ENCODE measurements around the gene FRRS1L.
A peak's percentile ranks its signal among the peaks of the same experiment; 100 is the strongest.

The FRRS1L gene

DNA sequence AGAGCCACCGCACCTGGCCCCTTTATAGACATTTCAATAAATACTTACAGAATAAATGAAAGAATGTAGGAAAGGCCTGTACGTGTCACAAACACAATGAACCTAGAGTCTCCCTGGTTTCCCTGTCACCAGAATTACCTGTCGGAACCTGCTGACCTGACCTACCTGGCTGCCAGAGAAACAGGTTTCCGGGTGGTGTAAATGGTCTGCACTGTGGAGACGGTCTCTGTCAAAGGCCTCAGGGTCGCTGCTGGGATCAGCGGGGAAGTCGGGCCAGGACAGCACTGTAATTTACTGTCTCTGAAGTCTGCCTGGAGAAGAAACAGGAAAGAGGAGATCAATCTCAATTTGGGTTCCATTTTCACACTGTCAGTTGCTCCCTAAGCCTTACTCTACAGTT lies 9.3 kb upstream of the FRRS1L start:
- DNase-seq: no peak

DNA sequence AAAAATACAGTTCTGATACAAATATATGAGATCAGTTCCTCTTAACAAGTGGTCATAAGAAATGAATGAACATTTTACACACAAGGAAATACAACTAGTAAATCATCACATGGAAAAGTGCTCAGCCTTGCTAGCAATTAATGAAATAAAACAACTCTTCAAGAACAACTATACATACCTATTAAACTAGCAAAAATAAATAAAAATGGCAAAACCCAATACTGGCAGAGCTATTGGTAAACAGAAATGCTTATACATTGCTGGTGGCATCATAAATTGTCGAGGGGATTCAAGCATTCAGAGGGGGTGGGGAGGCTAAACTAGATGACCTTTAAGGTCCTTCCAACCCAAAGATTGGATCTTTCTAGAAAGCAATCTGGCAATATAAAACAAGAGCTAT lies 5.9 kb upstream of the FRRS1L start:
- DNase-seq: no peak

DNA sequence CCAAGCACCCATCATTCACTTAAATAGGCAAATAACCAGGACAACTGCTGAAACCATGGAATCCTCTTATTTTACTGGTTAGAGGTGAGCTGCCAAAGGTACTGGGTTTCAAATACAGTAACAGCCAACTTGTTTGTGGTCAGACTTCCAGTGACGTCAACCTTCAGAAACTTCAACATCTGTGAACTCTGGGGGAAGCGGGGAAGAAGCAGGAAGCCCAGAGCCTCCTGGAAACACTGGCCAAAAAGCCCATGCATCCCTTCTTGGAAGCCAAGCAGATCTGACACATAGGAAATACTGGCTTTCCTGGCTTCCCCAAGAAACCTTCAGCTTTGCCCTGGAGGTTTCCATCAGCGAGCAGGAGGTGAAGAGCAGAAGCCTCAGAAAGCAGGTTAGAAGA lies 4.9 kb upstream of the FRRS1L start:
- DNase-seq: peak; percentile 85

DNA sequence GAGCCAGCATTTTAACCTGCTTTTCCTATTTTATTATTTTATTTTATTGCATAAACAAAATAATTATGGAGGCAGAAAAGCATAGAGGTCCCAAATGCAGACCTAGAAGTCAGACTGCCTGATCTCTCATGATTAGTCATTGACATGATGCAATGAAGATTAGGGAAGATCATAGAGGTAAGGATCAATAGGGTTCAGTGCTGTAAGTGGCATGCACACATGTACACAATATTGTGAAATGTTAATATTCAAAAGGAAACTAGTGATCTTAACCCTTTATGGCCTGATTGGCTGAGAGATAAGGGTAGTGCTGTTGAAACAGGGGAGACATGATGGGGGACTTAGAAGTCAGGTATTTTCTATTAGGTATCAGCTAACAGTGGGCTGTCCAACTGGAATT lies 1.1 kb upstream of the FRRS1L start:
- no peak for DNase-seq

DNA sequence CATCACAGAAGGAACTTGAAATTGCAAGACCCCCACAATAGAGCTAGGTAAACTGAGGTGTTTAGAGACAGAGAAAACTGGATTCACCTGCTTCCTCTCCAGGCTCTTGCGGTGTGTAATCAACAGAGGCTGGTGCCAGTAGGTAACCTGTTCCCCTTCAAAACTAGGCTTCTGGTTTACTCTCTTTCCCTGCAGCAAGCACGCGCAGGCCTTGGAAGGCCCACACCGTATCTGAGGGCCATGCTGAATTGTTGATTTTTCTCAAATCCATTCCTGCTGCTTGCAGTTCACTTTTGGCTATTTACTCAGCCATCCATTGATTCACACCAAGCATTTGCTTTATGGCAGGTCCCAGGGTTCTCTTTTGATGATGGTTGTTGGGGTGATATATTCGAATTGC lies 667 bp upstream of the FRRS1L start:
- no peak for DNase-seq

DNA sequence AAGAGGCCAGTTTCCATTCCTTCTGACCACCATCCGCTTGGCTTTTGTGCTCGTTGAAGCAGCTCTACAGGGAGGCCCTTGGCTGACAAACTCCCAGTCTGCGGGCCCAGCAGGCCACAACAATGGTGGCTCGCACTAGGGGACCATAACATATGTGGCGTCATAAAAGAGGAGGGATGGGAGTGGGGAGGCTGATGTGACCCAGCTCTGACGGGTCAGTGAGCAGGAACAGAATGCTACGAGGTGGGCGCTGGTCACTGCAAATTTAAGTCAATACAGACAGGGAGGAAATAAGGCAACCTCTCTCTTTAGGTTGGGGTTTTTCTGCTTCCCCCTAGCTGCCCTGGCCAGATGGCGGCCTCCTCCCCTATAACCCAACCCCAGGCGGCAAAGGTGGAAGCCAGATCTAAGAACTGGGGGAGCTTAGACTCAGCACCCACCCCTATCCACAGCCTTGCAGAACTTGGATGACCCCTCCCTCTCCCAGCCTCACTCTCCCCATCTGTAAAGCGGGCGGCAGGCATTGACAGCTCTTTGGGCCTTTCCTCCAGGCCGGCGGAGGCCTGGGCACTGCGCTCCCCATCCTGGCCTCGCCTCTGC lies 778 bp downstream of the FRRS1L start:
- DNase-seq: no peak

DNA sequence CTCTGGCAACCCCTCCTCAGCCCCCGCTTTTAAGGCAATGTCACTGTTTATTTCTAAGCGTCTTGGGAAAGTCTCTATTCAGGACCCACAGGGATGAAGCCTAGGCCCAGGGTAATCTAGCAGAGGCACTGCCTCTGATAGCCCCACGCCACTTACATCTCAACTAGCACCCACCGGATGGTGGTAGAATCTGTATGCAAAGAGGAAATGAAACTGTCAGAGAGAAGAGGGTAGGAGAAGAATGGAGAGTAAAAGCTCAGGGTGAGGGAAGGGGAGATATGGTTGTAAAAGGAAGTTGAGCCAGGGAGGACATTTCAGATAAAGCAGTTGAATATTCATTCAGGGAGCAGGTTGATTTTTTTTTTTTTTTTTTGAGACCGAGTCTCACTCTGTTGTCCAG lies 3.0 kb downstream of the FRRS1L start:
- no peak for DNase-seq

DNA sequence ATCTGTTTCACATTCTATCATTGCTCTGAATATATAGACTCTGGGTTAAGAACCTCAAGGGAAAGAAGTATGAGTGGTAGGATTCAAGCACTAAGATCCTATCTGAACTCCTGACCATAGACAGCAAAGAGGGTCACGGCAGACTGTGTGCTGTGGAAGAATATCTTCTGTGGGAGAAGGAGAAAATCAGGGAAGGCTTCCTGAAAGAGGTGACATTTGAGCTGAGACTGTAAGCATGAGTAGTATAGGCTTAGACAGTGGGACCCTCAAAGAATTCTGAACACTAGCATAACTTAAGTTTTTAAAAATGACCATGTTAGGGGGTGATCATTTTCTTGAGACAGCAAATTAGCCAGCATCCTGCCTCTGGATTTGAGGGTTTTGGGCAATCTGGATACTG lies 3.9 kb downstream of the FRRS1L start:
- no peak for DNase-seq

DNA sequence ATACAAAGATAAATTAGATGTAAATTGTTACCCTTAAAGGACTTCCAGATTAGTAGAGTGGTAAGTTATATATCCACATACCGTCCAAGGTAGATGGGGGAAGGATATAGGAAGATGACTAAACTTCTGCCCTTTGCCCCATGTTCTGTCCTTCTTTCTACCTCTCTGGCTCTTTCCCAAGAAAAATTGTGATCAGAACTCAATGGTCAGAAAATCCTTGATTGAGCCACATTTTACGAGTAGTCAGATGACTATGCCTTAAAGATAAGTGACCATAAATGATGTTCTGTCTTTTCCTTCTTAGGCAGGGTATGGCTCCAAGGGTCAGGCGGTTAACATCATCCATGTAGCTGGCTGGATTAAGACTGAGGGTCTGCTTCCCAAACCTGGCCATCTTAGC lies 4.4 kb downstream of the FRRS1L start:
- no peak for DNase-seq

DNA sequence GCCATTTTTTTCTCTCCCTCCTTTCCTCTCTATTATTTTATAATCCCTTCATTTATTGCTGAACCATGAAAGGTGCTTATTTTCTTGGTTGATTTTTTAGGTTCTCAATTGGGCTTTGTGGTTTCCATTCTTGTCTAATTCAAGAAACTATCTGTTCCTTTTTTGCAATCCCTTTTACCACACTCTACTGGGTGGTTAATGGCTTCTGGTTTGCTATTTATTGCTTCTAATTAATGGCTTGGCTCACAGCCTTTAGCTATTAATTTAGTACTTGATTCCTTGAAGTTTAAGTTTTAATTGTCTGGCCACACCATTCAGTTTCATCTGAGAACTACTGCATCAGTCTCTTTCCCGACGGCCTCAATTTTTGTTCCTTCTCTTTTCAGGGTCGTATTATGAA lies 5.6 kb downstream of the FRRS1L start:
- no peak for DNase-seq

DNA sequence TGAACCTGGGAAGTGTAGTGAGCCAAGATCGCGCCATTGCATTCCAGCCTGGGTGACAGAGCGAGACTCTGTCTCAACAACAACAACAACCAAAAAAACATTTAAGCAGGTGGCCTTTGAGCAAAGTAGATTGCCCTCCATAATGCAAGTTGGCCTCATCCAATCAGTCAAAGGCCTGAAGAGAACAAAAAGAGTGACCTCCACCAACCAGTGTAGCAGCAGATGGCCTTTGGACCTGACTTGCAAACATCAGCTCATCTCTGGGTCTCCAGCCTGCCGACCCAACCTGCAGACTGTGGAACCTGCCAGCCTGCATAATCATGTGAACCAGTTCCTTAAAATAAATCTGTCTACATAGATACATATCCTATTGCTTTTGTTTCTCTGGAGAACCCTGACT lies 7.5 kb downstream of the FRRS1L start:
- DNase-seq: no peak

DNA sequence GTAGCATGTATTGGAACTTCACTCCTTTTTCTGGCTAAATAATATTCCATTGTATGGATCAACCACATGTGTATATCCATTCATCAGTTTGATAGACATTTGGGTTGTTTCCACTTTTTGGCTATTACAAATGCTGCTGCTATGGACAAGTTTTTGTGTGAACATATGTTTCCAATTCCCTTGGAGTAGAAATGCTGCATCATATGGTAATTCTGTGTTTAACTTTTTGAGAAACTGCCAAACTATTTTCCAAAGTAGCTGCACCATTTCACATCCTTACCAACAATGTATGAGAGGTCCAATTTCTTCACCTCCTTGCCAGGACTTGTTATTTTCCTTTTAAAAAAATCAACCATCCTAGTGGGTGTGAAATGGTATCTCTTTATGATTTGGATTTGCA lies 8.4 kb downstream of the FRRS1L start:
- DNase-seq: peak; percentile 11

DNA sequence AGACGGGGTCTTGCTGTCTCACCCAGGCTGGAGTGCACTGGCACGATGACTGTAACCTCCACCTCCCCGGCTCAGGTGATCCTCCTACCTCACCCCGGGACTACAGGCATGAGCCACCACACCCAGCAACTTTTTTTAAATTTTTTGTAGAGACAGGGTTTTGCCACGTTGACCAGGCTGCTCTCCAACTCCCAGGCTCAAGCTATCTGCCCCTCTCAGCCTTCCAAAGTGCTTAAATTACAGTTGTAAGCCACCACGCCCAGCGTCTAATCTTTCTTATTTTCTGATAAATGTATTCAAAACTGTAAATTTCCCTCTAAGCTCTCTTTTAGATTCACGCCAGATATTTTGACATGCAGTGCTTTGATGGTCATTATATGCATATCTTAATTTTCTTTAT lies 10.3 kb downstream of the FRRS1L start:
- no peak for DNase-seq

DNA sequence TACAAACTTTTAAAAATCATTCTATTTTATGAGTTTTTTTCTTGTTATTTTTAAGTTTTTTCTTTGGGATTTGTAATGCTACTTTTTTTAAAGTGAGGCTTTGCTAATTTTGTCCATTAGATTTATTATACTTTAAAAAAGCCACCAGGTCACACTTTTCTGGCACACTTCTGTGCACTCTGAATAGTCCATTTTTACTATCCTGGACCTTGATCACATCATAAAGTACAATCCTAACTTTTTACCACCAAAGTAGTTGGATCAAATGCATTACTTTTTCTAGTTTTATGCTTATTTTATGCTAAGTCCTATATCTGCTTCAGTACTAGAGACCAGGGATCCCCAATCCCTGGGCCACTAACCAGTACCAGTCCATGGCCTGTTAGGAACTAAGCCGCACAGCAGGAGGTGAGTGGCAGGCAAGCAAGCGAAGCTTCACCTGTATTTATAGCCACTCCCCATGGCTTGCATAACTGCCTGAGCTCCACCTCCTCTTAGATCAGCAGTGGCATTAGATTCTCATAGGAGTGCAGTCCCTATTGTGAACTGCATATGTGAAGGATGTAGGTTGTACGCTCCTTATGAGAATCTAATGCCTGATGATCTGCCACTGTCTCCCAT lies 16.0 kb downstream of the FRRS1L start:
- DNase-seq: no peak

DNA sequence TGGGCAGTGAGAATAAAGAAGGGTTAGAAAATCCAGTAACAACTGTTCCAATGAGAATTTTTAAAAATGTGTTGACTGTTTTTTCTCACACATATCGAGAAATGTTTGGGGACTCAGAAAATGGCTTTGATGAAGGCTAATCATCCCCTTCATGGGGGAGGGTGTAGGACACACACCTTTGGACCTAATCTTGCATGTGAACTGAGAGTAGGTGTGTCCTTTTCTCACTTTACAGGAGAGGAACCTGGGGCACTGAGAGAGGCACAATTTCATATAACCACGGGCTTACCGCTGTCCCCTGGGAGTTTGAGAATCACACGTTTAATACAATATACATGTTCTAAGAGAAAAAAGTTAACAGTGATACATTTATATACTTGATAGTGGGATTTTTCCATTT lies 17.3 kb downstream of the FRRS1L start:
- no peak for DNase-seq

DNA sequence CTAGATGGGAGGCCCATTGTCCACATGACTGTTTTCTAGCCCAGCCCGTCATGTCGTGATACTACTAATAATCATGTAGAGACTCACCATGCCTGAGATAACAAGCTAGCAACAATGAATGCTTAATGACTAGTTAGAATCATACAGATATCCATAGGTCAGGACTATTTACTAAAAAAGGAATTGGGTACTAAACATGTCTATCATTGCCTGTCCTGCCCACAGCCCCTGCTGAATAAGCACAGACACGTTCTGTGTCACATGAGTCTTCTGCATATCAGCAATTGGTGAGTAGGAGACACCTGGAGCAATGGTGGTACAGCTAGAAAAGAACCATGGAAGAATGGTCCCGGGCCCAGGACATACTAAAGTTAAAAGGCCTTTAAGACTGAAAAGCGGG lies 18.0 kb downstream of the FRRS1L start:
- DNase-seq: no peak

DNA sequence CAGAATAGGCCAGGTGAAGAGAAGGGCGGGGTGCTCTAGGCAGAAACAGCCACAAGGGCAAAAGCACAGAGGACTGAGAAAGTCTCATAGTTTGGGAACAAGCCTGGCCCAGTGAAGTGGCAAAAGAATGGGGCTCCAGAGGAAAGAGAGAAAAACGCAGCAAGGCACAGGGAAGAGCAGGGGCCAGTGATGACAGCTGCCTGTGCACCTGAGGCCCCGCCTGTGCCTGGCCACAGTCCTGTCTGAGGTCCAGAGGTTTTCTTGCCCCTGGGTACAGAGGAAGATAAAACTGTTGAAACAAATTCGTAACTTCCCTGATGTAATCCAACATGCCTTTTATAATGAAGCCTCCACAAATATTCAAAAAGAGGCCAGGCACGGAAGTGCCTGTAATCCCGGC lies 22.0 kb downstream of the FRRS1L start:
- DNase-seq: no peak

DNA sequence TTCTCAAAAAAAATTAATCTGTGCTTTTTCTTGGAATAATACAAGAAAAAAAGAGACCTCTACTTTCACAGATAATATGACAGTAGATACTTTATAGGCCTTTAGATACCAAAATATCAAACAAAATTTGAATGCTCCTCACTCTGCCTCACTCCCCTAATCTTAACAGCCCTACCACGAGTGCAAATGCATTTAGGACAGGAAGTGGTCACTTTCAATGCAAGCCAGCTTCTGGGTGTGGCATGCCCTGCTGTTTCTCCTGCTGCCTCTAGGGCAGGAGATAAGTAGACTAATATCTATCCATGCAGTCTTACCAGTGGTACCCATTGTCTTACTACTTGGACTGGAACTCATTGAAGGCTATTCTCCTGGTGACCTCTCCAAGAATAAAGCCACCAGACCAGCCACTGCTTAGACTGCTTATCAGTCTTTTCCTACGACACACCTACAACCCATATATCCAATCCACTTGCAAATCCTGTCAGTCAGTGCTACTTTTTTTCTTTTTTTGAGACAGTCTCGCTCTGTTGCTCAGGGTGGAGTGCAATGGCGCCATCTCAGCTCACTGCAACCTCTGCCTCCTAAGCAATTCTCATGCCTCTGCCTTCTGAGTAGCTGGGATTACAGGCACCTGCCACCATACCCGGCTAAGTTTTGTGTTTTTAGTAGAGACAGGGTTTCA lies 23.0 kb downstream of the FRRS1L start:
- peak; percentile 69 for DNase-seq

DNA sequence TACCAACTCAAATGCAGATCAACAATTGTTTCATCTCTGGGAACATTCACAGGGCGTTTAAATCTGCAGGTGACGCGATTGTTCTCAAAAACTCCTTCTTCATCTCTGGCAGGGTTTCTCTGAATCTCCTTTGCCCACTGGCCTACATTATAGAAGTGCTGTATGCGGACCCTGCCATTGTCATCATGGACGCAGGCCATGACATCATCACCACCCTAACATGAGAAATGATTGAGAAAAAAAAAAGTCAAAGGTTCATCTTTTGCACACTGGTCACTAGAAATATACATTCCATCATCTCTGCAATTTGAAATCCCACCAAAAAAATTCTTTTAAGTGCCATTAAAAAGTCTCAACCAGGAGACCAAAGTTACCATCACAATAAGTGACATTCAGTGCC lies 25.7 kb downstream of the FRRS1L start:
- DNase-seq: no peak

DNA sequence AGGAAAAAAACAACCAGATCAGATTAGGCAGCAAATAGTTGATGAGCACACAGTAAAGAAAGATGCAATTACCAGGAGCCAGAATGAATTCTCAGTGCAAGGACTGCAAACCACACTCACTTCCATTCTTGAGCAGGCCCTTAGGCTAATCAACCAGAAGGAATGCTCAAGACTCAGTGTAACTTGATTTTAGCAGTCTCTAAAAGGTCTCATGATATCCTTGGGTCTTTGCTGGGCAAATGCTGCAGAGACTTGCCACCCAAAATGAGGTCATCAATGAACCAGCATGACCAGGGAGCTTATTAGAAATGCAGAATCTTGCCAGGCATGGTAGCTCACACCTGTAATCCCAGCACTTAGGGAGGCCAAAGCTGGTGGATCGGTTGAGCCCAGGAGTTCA lies 27.2 kb downstream of the FRRS1L start:
- DNase-seq: peak; percentile 5

DNA sequence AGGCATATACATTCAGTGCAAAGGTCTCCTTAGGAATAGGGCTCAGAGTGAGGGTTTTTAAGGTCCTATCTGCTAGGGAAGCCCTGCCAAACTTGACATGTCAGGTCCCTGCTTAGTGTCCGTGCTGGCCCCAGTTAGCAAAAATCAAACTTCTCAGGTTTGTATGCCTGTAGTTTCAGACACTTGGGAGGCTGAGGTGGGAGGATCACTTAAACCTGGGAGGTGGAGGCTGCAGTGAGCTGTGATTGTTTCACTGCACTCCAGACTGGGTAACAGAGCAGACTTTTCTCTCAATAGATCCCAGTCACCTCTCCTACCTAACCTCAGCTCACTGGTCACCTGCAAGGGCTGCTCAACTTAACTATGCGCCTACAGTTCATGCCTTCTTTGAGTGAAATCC lies 28.6 kb downstream of the FRRS1L start:
- DNase-seq: no peak

DNA sequence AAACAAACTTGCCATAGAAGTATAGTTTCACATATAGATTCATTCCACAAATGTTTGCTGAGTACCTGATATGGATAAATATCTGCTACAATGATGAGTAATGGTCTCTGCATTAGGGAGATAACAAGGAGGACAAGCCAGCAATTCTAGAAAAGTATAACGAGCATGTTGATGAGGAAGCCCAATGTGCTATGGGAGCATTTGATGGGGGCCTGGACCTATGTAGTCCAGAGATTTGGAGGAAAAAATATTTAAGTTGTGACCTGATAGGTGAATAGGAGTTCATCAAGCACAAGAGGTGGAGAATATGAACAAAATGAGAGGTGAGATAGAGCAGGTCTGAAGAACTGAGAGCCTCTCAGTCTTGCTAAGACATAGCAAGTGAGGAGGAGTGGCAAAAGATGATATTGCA lies 32.9 kb downstream of the FRRS1L start:
- DNase-seq: no peak

DNA sequence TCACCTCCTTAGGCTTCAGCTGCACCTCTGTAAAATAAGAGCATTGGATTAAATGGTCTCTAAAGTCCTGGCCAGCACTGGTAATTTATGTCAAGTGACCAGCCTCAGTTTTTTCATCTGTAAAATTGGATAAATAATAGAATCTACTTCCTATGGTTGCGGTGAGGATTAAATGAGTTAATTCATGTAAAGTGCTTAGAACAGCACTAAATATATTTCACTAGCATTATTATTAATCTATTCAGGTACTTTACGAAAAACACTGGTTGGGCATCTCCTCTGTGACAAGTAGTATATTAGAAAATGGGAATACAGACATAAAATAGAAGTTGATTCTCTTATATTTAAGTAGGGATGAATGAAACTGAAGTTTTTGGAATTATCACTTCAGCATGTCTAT lies 33.5 kb downstream of the FRRS1L start:
- no peak for DNase-seq

DNA sequence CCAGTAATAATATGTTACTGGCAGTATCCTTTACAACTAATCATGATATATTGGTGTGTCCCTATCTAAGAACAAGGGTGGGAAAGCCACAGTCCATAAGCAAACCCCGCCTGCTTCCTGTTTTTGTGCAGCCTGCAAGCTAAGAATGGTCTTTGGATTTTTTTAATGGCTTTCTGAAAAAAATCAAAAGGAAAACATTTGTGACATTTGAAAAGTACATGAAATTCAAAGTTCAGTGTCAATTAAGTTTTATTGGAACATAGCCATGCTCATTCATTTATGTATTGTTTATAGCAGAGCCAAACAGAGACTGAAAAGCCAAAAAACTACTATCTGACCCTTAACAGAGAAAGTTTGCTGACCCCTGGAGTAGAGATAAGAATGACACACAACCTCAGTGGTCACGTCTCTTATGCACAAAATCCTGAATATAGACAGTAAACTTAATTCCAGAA lies 34.5 kb downstream of the FRRS1L start:
- no peak for DNase-seq
